NB4 (cell line): ENCODE measurements around the gene TAF6L.
"Not testable (repeated sequence)": the region's sequence is repeated elsewhere in the genome, so short reads cannot be mapped to it uniquely, and the experiment has no call there.

ENCODE experiments used
- DNase-seq: peaks from one replicate; pipeline ENCODE4 v3.0.0; 2010; ENCODE audit warnings: low read depth
- H3K4me3 ChIP-seq: one replicate; pipeline ENCODE4 v1.5.1; 2011; ENCODE audit warnings: mild to moderate bottlenecking, low read depth, low read length, moderate library complexity
- CTCF ChIP-seq: IDR thresholded peaks from one replicate; pipeline ENCODE4 v1.5.1; 2012; ENCODE audit warnings: low read depth, low read length
- MAX ChIP-seq: IDR thresholded peaks from 2 replicates; pipeline ENCODE4 v1.6.1; 2011; ENCODE audit warnings: low read depth, low read length
- MYC ChIP-seq: IDR thresholded peaks from 2 replicates; pipeline ENCODE4 v1.6.1; 2011; ENCODE audit warnings: low read depth, low read length
- POLR2A ChIP-seq: IDR thresholded peaks from 2 replicates; pipeline ENCODE4 v1.6.1; 2011; ENCODE audit warnings: mild to moderate bottlenecking; ENCODE audit not compliant: insufficient read length; ENCODE audit errors: extremely low read depth

Gene TAF6L

GRCh38 chr11:62823677-62824076 lies 52.5 kb downstream of the TAF6L start:
- no peak for DNase-seq
- H3K4me3 ChIP-seq: no peak overlapping the region
- no peak for TF ChIP-seq MAX
- TF ChIP-seq CTCF: no peak
- no peak for TF ChIP-seq MYC
- no peak for TF ChIP-seq POLR2A

GRCh38 chr11:62828130-62828529 lies 56.9 kb downstream of the TAF6L start:
- not testable (repeated sequence) for H3K4me3 ChIP-seq, DNase-seq

- H3K4me3 ChIP-seq: peak overlapping the region; percentile 89
- DNase-seq: peak; percentile 86
- no peak for TF ChIP-seq POLR2A
- TF ChIP-seq CTCF: no peak
- no peak for TF ChIP-seq MYC
- no peak for TF ChIP-seq MAX
Observed at GRCh38 chr11:62830904-62831519, 59.8 kb downstream of the TAF6L start.

- peak; percentile 84 for TF ChIP-seq POLR2A
- TF ChIP-seq CTCF: no peak
- TF ChIP-seq MYC: peak; percentile 34
- TF ChIP-seq MAX: peak; percentile 30; the same call in 1 of the 2 replicates
- DNase-seq: peak; percentile 99
- peak within 1 kb of the TSS; percentile 89 for H3K4me3 ChIP-seq
Observed at GRCh38 chr11:62831520-62832335, 60.5 kb downstream of the TAF6L start, which contains the start of gene STX5. Gene STX5 (minus strand): TSS chr11:62832051. CDS start chr11:62831243, 808 bp downstream.

GRCh38 chr11:62832336-62833234 lies 61.4 kb downstream of the TAF6L start, which contains the start of gene TEX54:
Gene TEX54 (minus strand): TSS chr11:62832841.
- TF ChIP-seq MAX (0 out of 2 replicates have a peak, but pooled peaks have one; percentile 2), POLR2A (no peak), MYC (no peak), CTCF (no peak)
- no peak for DNase-seq
- H3K4me3 ChIP-seq: peak within 1 kb of the TSS; percentile 89

- H3K4me3 ChIP-seq: no peak overlapping the region
- DNase-seq: no peak
- TF ChIP-seq MAX (no peak), CTCF (no peak), POLR2A (no peak), MYC (no peak)
Observed at GRCh38 chr11:62835336-62835735, 64.1 kb downstream of the TAF6L start.
